Adipocyte (in vitro differentiated cells): ENCODE results near the gene MORC4.
"Not testable (repeated sequence)": the region's sequence is repeated elsewhere in the genome, so short reads cannot be mapped to it uniquely, and the experiment has no call there.

Experiments used
- DNase-seq: peaks from one replicate; pipeline ENCODE4 v3.0.0-alpha.2; 2015; ENCODE audit warnings: low read depth
- H3K27me3 ChIP-seq: replicated peaks from 2 replicates; pipeline ENCODE4 v1.7.0; 2013; ENCODE audit warnings: mild to moderate bottlenecking, low read length, moderate library complexity; ENCODE audit not compliant: control insufficient read depth, insufficient read depth
- H3K36me3 ChIP-seq: 2 replicates; pipeline ENCODE4 v1.7.0; 2013; ENCODE audit warnings: low read length, mild to moderate bottlenecking, moderate library complexity; ENCODE audit not compliant: control insufficient read depth, insufficient read depth, severe bottlenecking
- H3K4me1 ChIP-seq: 2 replicates; pipeline ENCODE4 v1.7.0; 2013; ENCODE audit warnings: mild to moderate bottlenecking, low read length, moderate library complexity; ENCODE audit not compliant: control insufficient read depth, insufficient read depth
- H3K4me3 ChIP-seq: 2 replicates; pipeline ENCODE4 v1.7.0; 2013; ENCODE audit warnings: mild to moderate bottlenecking, low read length, moderate library complexity
- H3K9ac ChIP-seq: 2 replicates; pipeline ENCODE4 v1.7.0; 2013; ENCODE audit warnings: mild to moderate bottlenecking, low read length, moderate library complexity
- H3K9me3 ChIP-seq: 2 replicates; pipeline ENCODE4 v1.7.0; 2013; ENCODE audit warnings: mild to moderate bottlenecking, low read length, moderate library complexity; ENCODE audit not compliant: control insufficient read depth

The MORC4 gene

GRCh38 chrX:106976416-106976815 is 23.6 kb downstream of the MORC4 start:
- H3K27me3 ChIP-seq: peaks cover 16% of the 10 kb centered on the region
- peaks cover 9% of the 10 kb centered on the region for H3K4me1 ChIP-seq
- DNase-seq: no peak
- H3K36me3 ChIP-seq: peaks cover 14% of the 10 kb centered on the region
- peaks cover 4% of the 10 kb centered on the region for H3K9me3 ChIP-seq
- no peak overlapping the region for H3K4me3 ChIP-seq
- no peak overlapping the region for H3K9ac ChIP-seq

DNA sequence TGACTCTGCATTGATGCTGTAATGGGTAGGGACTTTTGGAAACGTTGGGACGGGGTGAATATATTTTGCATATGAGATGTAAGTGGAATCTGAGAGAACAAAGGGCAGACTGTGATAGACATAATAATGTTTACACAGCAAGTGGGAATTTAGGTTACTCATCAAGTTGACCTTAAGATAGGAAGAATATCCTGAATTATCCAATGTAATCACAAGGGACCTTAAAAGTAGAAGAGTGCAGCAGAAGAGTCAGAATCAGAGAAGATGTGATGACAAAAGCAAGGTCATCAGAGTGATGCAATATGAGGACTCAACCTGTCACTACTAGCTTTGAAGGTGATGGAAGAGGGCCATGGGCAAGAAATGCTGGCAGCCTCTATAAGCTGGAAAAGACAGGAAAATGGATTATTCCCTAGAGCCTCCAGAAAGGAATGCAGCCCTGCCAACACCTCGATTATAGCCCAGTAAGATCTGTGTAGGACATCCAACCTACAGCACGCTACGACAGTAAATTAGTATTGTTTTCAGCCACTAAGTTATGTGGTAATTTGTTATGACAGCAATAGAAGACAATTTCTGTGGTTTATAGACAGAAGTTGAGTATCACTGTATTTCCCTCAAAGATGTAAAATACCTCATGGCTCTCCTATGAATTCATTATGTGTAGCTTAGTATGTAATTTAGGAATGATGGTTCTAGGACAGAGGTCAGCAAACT is 26.4 kb downstream of the MORC4 start:
- Histone ChIP-seq H3K4me3 (no peak overlapping the region), H3K36me3 (no peaks in the 10 kb centered on the region), H3K27me3 (peaks cover 16% of the 10 kb centered on the region), H3K9ac (no peak overlapping the region), H3K9me3 (peaks cover 4% of the 10 kb centered on the region), H3K4me1 (peaks cover 9% of the 10 kb centered on the region)
- no peak for DNase-seq

- Histone ChIP-seq H3K4me1 (peaks cover 9% of the 10 kb centered on the region), H3K36me3 (no peaks in the 10 kb centered on the region), H3K9ac (no peak overlapping the region), H3K4me3 (no peak overlapping the region), H3K27me3 (peaks cover 16% of the 10 kb centered on the region), H3K9me3 (peaks cover 4% of the 10 kb centered on the region)
- DNase-seq: no peak
Measured at GRCh38 chrX:106972896-106973295, 27.1 kb downstream of the MORC4 start.

DNA sequence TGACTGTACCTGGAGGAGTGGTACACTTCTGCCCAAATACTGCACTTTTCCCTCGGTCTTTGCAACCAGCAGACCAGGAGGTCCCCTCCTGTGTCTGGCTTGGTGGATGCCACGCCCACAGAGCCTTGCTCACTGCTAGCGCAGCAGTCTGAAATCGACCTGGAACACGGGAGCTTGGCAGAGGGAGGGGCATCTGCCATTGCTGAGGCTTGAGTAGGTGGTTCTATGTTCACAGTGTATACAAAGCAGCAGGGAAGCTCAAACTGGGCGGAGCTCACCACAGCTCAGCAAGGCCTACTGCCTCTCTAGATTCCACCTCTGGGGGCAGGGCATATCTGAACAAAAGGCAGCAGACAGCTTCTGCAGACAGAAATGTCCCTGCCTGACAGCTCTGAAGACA is 33.5 kb downstream of the MORC4 start:
- H3K9ac ChIP-seq, H3K4me3 ChIP-seq, DNase-seq, H3K36me3 ChIP-seq, H3K9me3 ChIP-seq, H3K27me3 ChIP-seq: not testable (repeated sequence)
- H3K4me1 ChIP-seq: peaks cover 12% of the 10 kb centered on the region

DNA sequence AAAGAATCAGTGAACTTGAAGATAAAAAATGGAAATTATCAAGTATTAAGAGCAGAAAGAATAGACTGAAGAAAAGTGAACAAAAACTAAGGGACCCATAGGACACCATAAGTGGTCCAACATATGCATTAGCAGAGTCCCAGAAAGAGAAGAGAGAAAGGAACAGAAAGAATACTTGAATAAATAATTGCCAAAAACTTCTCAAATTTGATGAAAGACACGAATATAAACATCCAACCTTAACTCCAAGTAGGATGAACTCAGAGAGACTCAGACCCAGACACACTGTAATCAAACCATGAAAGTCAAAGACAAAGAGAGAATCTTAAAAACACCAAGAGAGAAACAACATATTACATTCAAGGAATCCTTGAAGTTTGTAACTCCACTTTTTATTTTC is 35.7 kb downstream of the MORC4 start:
- Histone ChIP-seq H3K4me3 (no peak overlapping the region), H3K9me3 (peaks cover 8% of the 10 kb centered on the region), H3K27me3 (peaks cover 16% of the 10 kb centered on the region), H3K4me1 (peaks cover 12% of the 10 kb centered on the region), H3K36me3 (peaks cover 12% of the 10 kb centered on the region), H3K9ac (no peak overlapping the region)
- no peak for DNase-seq

- H3K36me3 ChIP-seq: peaks cover 12% of the 10 kb centered on the region
- peaks cover 16% of the 10 kb centered on the region for H3K27me3 ChIP-seq
- peaks cover 8% of the 10 kb centered on the region for H3K9me3 ChIP-seq
- peaks cover 12% of the 10 kb centered on the region for H3K4me1 ChIP-seq
- no peak overlapping the region for H3K4me3 ChIP-seq
- peak; percentile 21 for DNase-seq
- H3K9ac ChIP-seq: no peak overlapping the region
Measured at GRCh38 chrX:106963111-106963510, 36.9 kb downstream of the MORC4 start.

GRCh38 chrX:106959901-106960300 is 40.1 kb downstream of the MORC4 start:
- peaks cover 24% of the 10 kb centered on the region for H3K27me3 ChIP-seq
- H3K9me3 ChIP-seq: peaks cover 8% of the 10 kb centered on the region
- H3K4me1 ChIP-seq: peaks cover 19% of the 10 kb centered on the region
- no peak overlapping the region for H3K9ac ChIP-seq
- H3K4me3 ChIP-seq: no peak overlapping the region
- peaks cover 20% of the 10 kb centered on the region for H3K36me3 ChIP-seq
- DNase-seq: peak; percentile 69

DNA sequence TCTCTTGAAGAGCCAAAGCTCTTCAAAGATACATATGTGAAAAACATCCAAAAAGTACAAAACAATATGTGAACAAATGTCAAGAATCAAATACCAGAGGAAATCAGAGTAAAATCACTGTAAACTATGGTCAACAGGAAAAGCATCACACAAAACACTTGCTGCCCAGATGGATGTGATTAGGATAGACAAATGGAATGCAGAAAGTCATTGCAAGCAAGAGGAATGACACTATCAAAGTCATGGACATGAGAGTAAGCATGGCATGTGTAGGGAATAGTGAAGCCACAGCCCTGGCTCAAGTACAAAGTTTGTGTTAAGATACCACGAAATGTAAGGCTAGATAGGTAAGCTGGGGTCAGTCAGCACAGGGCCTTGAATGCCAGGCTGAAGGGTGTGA is 42.2 kb downstream of the MORC4 start:
- no peaks in the 10 kb centered on the region for H3K9me3 ChIP-seq
- H3K36me3 ChIP-seq: peaks cover 26% of the 10 kb centered on the region
- no peak overlapping the region for H3K9ac ChIP-seq
- DNase-seq: no peak
- H3K27me3 ChIP-seq: peaks cover 17% of the 10 kb centered on the region
- peaks cover 12% of the 10 kb centered on the region for H3K4me1 ChIP-seq
- H3K4me3 ChIP-seq: no peak overlapping the region

- DNase-seq: peak; percentile 51
- Histone ChIP-seq H3K4me1 (peaks cover 7% of the 10 kb centered on the region), H3K27me3 (peaks cover 13% of the 10 kb centered on the region), H3K9ac (no peak overlapping the region), H3K36me3 (peaks cover 17% of the 10 kb centered on the region), H3K9me3 (no peaks in the 10 kb centered on the region), H3K4me3 (no peak overlapping the region)
Measured at GRCh38 chrX:106955004-106955772, 44.8 kb downstream of the MORC4 start.

DNA sequence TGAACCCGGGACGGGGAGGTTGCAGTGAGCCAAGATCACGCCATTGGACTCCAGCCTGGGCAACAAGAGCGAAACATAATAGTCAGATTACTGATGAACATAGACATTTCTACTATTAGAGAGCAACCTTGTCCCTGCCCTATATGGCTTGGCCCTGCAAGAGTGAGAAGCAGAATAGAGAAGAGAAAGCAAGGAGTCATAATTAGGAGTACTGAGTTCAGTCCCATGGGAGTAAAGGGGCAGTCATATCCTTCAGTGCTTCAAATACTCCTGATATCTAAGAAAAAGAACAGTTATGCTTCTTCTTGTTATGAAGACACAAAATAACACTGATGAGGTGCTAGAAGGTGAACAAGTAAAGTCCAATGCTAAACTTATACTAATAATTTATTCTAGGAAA is 46.0 kb downstream of the MORC4 start:
- Histone ChIP-seq H3K27me3 (peaks cover 11% of the 10 kb centered on the region), H3K4me1 (peaks cover 7% of the 10 kb centered on the region)

DNA sequence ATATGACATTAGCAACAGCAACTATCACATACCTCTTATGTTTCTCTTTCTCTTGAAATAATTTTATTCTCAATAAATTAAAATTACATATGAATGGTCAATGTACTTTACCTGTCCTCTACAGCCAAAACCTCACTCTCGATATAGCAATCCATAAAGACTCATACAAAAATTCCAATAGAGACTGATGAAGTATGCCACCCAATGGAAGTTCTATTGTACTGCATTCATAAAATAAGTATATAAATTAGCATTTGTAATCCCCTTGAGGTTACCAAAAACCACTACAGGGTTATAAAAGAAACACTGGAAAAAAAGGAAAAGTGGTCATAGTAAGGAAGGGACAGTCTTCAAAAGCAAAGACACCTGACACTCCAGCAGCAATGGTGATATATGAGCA is 47.0 kb downstream of the MORC4 start:
- no peaks in the 10 kb centered on the region for H3K9me3 ChIP-seq
- H3K27me3 ChIP-seq: peaks cover 11% of the 10 kb centered on the region
- peaks cover 13% of the 10 kb centered on the region for H3K36me3 ChIP-seq
- DNase-seq: peak; percentile 25
- H3K4me1 ChIP-seq: peaks cover 7% of the 10 kb centered on the region
- H3K4me3 ChIP-seq: no peak overlapping the region
- no peak overlapping the region for H3K9ac ChIP-seq

More for the DNA sequence above, 46.0 kb downstream of the MORC4 start:
- Histone ChIP-seq H3K9me3 (no peaks in the 10 kb centered on the region), H3K9ac (no peak overlapping the region), H3K4me3 (no peak overlapping the region), H3K36me3 (peaks cover 14% of the 10 kb centered on the region)
- no peak for DNase-seq
